Omental fat pad (tissue), 4 donors: ENCODE results near the gene SLC4A5. TPM values are rescaled to one million over a fixed set of nuclear protein-coding genes. Genes with fewer than 3 reads are reported as not detected.

Source experiments
- ATAC-seq: fragments of 150-250 bp; one replicate; pipeline ENCODE4 v1.9.1; 2016; ENCODE audit warnings: mild to moderate bottlenecking, moderate library complexity; ENCODE audit not compliant: low FRiP score
- DNase-seq: peaks from one replicate; pipeline ENCODE4 v3.0.0-alpha.2; 2019; ENCODE audit warnings: low spot score
- CTCF ChIP-seq, 3 donors: fragments of 450-650 bp; IDR thresholded peaks; one replicate each; pipeline ENCODE4 v1.5.1; 2016 to 2017; ENCODE audit warnings: antibody characterized with exemption in 3 of 3, mild to moderate bottlenecking in 3 of 3, moderate library complexity in 2 of 3
- total RNA-seq, 4 donors: library from RNA; depleted of rRNA; stranded (reverse); fragments of >200 nt; gene quantifications; one replicate each; pipeline ENCODE4 v1.1.0, GENCODE V29; 2016

SLC4A5 gene
- total RNA-seq, 4 donors from 2014 or later: 1.2 to 3.0 (median 1.6) TPM

DNA sequence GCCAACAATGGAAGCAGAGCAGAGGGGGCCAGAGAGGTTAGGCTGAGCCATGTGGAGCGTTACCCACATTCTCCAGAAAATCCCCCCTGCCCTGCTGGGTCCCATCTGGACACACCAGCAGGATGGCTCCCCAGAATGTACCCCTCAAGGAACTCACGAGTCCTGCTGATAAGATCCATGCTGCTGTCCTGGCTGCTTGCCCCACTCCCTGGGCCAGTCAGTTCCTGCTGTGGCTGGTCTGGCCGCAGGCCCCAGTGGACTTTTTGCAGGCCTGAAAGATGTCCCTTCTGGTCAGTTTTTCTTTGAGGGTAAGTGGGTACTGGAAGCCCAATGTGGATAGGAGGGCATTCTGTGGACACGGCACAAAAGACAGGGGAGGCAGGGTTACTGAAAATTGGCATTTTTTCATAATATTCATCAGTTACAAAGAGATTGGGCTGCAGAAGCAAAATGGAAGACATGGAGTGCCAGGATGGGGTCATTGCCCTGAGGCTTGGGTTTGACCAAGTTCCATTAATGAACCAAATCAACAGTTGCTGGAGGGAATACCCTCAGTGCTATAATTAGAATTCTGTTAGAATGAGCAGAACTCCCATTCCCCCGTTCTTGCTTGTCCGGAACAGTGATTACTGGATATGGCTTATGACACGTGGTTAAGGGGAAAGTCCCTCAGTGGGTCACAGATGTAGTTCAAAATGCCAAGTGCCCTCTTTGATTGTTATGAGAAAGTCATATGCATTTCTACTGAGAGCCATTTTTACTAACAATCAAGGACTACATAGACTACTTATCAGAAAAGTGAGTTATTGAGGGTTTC is 38.7 kb downstream of the SLC4A5 start:
- DNase-seq (no peak), ATAC-seq (no peak)
- TF ChIP-seq CTCF (IDR thresholded peaks at IDR 0.05): no peak

GRCh38 chr2:74302865-74303264 is 40.4 kb downstream of the SLC4A5 start:
- no peak for DNase-seq
- TF ChIP-seq CTCF (IDR thresholded peaks at IDR 0.05): no peak
- ATAC-seq: no peak

DNA sequence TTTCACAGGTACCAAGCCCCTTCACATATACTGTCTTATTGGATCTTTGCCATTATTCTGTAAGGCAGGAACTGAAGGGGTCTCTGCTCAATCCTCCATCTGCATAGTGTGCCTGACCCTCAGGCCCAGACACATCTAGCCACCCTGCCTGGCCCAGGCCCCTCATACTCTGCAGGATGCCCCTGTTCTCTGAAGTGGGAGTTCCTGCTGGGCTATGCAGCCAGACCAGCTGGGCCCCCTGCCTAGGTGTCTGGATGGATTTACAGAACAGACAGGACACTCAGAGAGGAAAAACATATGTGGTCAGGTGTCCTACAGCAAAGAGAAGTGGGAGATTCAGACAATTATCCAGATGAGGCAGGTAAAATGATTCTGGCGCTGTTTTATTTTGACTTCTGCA is 42.0 kb downstream of the SLC4A5 start:
- ATAC-seq: no peak
- TF ChIP-seq CTCF (IDR thresholded peaks at IDR 0.05): no peak

GRCh38 chr2:74300506-74300905 is 42.7 kb downstream of the SLC4A5 start:
- no peak for ATAC-seq
- no peak for TF ChIP-seq CTCF (IDR thresholded peaks at IDR 0.05)
- no peak for DNase-seq

More for the DNA sequence above, 42.0 kb downstream of the SLC4A5 start:
- no peak for DNase-seq

DNA sequence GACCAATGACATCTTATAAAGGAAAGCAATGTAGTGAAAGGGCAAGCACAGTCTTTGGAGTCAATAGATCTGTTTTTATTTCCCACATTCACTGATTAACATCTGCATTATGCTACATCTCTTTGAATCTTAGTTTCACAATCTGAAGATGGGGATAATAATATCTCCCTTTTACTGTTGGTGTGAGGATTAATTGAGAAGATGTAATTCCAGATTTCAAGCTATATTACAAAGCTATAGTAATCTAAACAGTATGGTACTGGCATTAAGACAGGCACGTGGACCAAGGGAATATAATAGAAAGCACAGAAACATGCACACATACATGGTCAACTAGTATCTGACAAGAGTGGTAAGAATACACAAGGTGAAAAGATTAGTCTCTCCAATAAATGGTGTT is 45.3 kb downstream of the SLC4A5 start:
- no peak for TF ChIP-seq CTCF (IDR thresholded peaks at IDR 0.05)
- ATAC-seq: no peak
- no peak for DNase-seq

DNA sequence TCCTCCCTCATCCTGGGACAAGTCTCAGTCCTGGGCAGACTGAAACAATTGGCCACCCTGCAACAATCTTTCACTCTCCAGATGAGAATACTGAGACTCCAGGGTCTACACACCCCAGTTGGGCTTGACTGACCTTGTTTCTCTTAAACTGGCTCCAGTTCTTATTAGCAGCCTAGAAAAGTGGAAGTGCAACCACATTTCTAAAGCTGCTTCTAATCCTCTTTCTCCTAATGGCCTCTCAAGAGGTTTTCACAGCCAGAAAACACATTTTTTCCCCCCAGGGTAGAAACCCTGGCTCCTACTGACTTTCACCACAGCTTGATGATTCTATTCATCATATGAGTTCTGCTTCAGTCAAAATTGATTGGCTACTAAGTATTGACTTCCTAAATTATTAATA is 45.8 kb downstream of the SLC4A5 start:
- no peak for TF ChIP-seq CTCF (IDR thresholded peaks at IDR 0.05)
- ATAC-seq: no peak
- DNase-seq: no peak
